Left ventricle myocardium inferior (tissue), 1 donor: ENCODE measurements around the gene CLCN5. TPM values are rescaled to one million over a fixed set of nuclear protein-coding genes. Genes with fewer than 3 reads are reported as not detected.
A peak's percentile ranks its signal among the peaks of the same experiment; 100 is the strongest.

Experiments used
- DNase-seq: peaks from one replicate; pipeline ENCODE4 v3.0.0-alpha.2; 2020
- H3K27ac ChIP-seq: fragments of 200-600 bp; replicated peaks from 2 replicates; pipeline ENCODE4 v1.8.0; 2021
- H3K27me3 ChIP-seq: fragments of 200-600 bp; 2 replicates; pipeline ENCODE4 v1.8.0; 2021; ENCODE audit warnings: low read depth
- H3K36me3 ChIP-seq: fragments of 200-600 bp; 2 replicates; pipeline ENCODE4 v1.8.0; 2021
- H3K4me1 ChIP-seq: fragments of 200-600 bp; 2 replicates; pipeline ENCODE4 v1.8.0; 2021
- H3K4me3 ChIP-seq: fragments of 200-600 bp; 2 replicates; pipeline ENCODE4 v1.8.0; 2021; ENCODE audit warnings: mild to moderate bottlenecking, moderate library complexity
- H3K9me3 ChIP-seq: fragments of 200-600 bp; replicated peaks from 2 replicates; pipeline ENCODE4 v1.8.0; 2021
- intact Hi-C: fragments of 100-400 bp; cut with micrococcal nuclease; formaldehyde crosslinking; loops from one replicate; pipeline ENCODE4 v1.11.0; 2022
- total RNA-seq: library from RNA; stranded (reverse); fragmentation: NEBNext Ultra II Directional; extraction: Animal tissue kit (Norgen Biotek cat#: 25700); gene quantifications from one replicate; pipeline ENCODE4 v1.2.1, GENCODE V29; 2021
- TF ChIP-seq, protein P1 (sequence below): fragments of 200-600 bp; IDR thresholded peaks from 2 replicates; pipeline ENCODE4 v1.8.0; 2021; ENCODE audit warnings: antibody characterized with exemption, mild to moderate bottlenecking, borderline replicate concordance
- donor health status: DM: no; HTN: yes; CAD: no; lungs with severe emphysema.

CLCN5 gene
- total RNA-seq, 1 donor from 2014 or later = 1.7 TPM

DNA sequence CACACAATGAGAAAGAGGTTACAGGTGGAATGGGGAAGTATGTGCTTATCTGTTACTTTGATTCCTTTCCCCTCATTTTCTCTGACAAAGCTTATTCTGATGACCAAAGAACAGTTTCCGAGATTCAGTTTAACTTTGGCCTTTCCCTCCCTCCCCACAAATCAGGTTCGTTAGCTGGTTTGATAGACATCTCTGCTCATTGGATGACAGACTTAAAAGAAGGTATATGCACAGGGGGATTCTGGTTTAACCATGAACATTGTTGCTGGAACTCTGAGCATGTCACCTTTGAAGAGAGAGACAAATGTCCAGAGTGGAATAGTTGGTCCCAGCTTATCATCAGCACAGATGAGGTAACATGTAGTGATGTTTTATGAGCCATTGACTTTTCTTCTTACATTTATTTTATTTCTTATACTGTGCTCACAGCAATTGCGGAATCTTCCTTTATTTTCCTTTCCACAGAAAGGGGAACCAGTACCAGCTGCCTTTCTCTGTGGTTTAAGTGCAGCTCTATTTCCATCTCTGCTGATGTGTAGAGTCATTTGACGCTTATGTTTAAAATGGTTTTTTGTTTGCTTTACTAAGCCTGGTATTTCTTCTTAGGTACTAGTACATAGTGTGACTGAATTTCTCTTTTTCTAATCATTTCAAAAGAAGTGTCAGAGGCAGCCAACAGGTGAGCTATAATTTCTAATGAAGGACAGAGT, 153.4 kb downstream of the CLCN5 start:
- intact Hi-C loops = no loop called here

GRCh38 chrX:50081282-50081889, 159.0 kb downstream of the CLCN5 start:
- DNase-seq = peak; percentile 19
- H3K27me3 ChIP-seq = no peaks in the 10 kb centered on the region
- no peaks in the 10 kb centered on the region for H3K4me1 ChIP-seq
- no peak overlapping the region for H3K4me3 ChIP-seq
- no peak overlapping the region for H3K27ac ChIP-seq
- H3K36me3 ChIP-seq = no peaks in the 10 kb centered on the region
- intact Hi-C loops = no loop called here
- TF ChIP-seq, protein P1, sequence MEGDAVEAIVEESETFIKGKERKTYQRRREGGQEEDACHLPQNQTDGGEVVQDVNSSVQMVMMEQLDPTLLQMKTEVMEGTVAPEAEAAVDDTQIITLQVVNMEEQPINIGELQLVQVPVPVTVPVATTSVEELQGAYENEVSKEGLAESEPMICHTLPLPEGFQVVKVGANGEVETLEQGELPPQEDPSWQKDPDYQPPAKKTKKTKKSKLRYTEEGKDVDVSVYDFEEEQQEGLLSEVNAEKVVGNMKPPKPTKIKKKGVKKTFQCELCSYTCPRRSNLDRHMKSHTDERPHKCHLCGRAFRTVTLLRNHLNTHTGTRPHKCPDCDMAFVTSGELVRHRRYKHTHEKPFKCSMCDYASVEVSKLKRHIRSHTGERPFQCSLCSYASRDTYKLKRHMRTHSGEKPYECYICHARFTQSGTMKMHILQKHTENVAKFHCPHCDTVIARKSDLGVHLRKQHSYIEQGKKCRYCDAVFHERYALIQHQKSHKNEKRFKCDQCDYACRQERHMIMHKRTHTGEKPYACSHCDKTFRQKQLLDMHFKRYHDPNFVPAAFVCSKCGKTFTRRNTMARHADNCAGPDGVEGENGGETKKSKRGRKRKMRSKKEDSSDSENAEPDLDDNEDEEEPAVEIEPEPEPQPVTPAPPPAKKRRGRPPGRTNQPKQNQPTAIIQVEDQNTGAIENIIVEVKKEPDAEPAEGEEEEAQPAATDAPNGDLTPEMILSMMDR = peak; percentile 58
- no peaks in the 10 kb centered on the region for H3K9me3 ChIP-seq

More for the DNA sequence above, 153.4 kb downstream of the CLCN5 start:
- no peaks in the 10 kb centered on the region for H3K4me1 ChIP-seq
- DNase-seq = no peak
- TF ChIP-seq, protein P1 = no peak
- no peak overlapping the region for H3K4me3 ChIP-seq
- no peaks in the 10 kb centered on the region for H3K27me3 ChIP-seq
- no peaks in the 10 kb centered on the region for H3K9me3 ChIP-seq
- no peaks in the 10 kb centered on the region for H3K36me3 ChIP-seq
- H3K27ac ChIP-seq = no peak overlapping the region

DNA sequence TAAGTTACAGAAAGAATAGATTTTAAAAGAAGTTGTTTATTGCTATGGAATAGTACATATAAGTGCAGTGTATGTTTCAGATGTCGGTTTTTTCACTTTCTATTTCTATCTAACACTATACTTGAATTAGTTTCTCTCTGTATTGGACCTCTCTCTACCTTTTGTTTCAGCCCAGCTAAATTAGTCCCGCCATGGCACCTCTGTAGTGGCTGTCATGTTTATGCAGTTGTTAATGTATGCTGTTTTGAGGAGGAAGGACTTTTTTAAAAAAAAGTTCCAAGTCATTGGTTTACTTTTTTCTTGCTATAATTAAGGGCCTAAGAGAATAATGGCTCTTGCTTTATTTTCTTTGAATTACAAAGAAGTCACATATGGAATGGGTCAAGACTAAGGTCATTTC, 160.3 kb downstream of the CLCN5 start:
- H3K27me3 ChIP-seq = no peaks in the 10 kb centered on the region
- H3K4me3 ChIP-seq = no peak overlapping the region
- no peaks in the 10 kb centered on the region for H3K9me3 ChIP-seq
- intact Hi-C loops = no loop called here
- DNase-seq = no peak
- H3K36me3 ChIP-seq = no peaks in the 10 kb centered on the region
- H3K4me1 ChIP-seq = no peaks in the 10 kb centered on the region
- no peak overlapping the region for H3K27ac ChIP-seq
- TF ChIP-seq, protein P1 = no peak

DNA sequence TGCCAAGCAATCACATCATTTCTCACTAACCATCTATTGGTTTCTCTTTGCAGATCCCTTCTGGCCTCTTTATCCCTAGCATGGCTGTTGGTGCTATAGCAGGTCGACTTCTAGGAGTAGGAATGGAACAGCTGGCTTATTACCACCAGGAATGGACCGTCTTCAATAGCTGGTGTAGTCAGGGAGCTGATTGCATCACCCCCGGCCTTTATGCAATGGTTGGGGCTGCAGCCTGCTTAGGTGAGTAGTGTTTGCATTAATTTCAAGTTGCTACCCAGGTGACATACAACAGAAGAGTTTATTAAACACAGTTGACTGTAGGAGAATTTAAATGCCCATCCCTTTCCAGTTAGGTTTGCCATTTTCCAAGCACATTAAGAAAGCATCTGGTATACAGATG, 166.2 kb downstream of the CLCN5 start:
- H3K36me3 ChIP-seq = no peaks in the 10 kb centered on the region
- no peaks in the 10 kb centered on the region for H3K27me3 ChIP-seq
- TF ChIP-seq, protein P1 = no peak
- no peaks in the 10 kb centered on the region for H3K9me3 ChIP-seq
- DNase-seq = no peak
- H3K27ac ChIP-seq = no peak overlapping the region
- intact Hi-C loops = no loop called here
- H3K4me3 ChIP-seq = no peak overlapping the region
- no peaks in the 10 kb centered on the region for H3K4me1 ChIP-seq

DNA sequence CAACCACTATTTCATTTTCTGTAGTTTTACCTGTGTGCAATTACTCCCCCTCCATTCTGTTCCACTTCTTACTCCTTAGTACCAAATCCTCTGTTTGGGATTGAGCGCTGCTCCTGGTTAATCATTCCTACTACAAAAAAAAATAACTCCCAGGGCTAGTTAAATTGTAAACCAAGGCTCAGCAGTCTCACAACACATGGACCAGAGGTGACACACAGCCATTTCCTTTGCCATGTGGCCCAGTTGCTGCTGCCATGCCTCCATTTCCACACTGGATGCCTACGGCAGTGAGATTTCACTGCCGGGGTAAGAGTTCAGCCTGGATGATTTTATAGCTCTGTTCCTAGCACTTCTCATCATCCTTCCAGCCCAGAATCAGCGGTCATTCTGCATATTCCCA, 171.2 kb downstream of the CLCN5 start:
- H3K27ac ChIP-seq = no peak overlapping the region
- intact Hi-C loops = no loop called here
- H3K36me3 ChIP-seq = no peaks in the 10 kb centered on the region
- TF ChIP-seq, protein P1 = no peak
- H3K27me3 ChIP-seq = no peaks in the 10 kb centered on the region
- no peak for DNase-seq
- no peaks in the 10 kb centered on the region for H3K9me3 ChIP-seq
- H3K4me3 ChIP-seq = no peak overlapping the region
- no peaks in the 10 kb centered on the region for H3K4me1 ChIP-seq
